ENCODE data around the gene HSPB7.
"Not testable (repeated sequence)": the region's sequence is repeated elsewhere in the genome, so short reads cannot be mapped to it uniquely, and the experiment has no call there.

The HSPB7 gene

DNA sequence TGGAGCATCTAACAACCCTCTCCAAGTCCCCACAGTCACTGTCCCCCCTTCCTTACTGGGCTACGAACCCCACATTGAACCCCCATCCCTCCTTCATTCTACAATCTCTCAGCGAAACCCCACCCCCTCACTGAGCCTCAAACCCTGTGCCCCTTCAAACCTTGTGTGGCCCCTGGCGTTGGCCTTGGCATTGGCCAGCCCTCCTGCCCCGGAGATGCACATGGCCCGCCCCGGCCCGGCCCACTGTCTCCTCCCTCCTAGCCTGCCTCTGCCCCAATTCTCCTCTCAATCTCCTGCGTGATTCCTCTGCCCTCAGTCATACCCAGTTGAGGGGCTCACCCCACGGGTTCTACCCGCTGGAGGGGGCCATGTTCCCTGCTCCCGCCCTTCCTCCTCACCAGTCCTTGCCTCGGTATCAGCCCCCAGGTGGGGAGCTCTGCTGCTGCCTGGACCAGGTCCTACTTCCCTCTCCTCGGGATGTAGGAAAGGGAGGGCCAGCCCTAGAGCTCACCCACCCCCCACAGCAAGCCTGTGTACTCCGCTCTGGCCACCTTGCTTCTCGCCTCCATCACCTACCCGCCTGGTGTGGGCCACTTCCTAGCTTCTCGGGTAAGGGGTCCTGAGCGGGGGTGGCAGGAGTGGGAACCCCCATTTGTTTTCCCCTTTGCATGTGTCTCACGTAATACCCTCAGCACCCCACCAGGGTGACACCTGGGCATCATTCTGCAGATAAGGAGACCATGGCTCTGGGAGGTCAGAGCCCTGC lies 10.6 kb upstream of the HSPB7 start:
- H3K27ac ChIP-seq (ENCODE audit: low read depth, low read length): no peak overlapping the region
- no peak overlapping the region for H3K9ac ChIP-seq (ENCODE audit: low read length)
- no peaks in the 10 kb centered on the region for H4K20me1 ChIP-seq (ENCODE audit: low read depth, low read length)
- H2AFZ ChIP-seq (ENCODE audit: low read depth, low read length, severe bottlenecking): no peak overlapping the region
- no peaks in the 10 kb centered on the region for H3K9me2 ChIP-seq (replicated peaks; ENCODE audit: insufficient read depth, low read length)
- no peaks in the 10 kb centered on the region for H3K36me3 ChIP-seq (ENCODE audit: low read length)
- no peaks in the 10 kb centered on the region for H3K79me2 ChIP-seq (ENCODE audit: insufficient read depth, low read length)
- no peaks in the 10 kb centered on the region for H3F3A ChIP-seq (ENCODE audit: insufficient read depth)
- no peak overlapping the region for H3K4me3 ChIP-seq (ENCODE audit: insufficient read depth, low read length, poor library complexity, severe bottlenecking)
- TF ChIP-seq EZH2phosphoT487 (conservative IDR thresholded peaks at IDR 0.05; ENCODE audit: low read length): no peak
- TF ChIP-seq, protein P1, sequence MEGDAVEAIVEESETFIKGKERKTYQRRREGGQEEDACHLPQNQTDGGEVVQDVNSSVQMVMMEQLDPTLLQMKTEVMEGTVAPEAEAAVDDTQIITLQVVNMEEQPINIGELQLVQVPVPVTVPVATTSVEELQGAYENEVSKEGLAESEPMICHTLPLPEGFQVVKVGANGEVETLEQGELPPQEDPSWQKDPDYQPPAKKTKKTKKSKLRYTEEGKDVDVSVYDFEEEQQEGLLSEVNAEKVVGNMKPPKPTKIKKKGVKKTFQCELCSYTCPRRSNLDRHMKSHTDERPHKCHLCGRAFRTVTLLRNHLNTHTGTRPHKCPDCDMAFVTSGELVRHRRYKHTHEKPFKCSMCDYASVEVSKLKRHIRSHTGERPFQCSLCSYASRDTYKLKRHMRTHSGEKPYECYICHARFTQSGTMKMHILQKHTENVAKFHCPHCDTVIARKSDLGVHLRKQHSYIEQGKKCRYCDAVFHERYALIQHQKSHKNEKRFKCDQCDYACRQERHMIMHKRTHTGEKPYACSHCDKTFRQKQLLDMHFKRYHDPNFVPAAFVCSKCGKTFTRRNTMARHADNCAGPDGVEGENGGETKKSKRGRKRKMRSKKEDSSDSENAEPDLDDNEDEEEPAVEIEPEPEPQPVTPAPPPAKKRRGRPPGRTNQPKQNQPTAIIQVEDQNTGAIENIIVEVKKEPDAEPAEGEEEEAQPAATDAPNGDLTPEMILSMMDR (IDR thresholded peaks at IDR 0.05; ENCODE audit: insufficient read depth, low read length, poor library complexity, severe bottlenecking): no peak
- H3K27me3 ChIP-seq (ENCODE audit: low read length): no peaks in the 10 kb centered on the region
- no peak overlapping the region for H3K4me2 ChIP-seq (ENCODE audit: low read depth, low read length, poor library complexity, severe bottlenecking)
- no peaks in the 10 kb centered on the region for H3K9me3 ChIP-seq (ENCODE audit: insufficient read depth, low read length)

DNA sequence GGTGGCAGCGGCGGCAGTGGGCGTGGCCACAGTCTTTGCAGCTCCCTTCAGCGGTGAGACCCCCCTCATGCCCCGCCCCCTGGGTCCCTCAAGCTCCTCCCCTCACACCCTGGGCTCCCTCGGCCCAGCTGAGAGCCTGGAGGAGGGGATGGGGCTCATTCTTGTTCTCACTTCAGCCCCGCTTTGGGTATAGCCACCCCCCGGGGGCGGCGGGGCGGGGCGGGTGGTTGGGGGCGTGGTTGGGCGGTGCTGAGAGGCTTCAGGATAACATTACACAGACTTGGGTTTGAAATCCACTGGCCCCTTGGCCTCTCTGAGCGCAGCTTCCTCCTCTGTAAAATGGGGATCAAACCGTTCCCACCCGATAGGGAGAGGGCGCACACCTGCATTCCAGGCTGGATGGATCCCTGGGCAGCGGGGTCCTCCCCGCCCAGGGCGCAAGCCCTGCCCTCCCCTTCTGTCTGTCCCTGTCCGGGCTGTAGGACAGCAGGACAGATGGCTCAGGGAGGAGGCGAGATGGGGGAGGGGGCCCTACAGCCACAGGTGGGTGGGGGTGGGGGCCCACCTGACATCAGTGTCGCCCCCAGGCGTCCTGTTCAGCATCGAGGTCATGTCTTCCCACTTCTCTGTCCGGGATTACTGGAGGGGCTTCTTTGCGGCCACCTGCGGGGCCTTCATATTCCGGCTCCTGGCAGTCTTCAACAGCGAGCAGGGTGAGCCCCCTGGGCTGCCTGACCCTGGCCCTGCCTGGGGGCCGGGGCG lies 9.1 kb upstream of the HSPB7 start:
- H3K4me2 ChIP-seq (ENCODE audit: low read depth, low read length, poor library complexity, severe bottlenecking): no peak overlapping the region
- no peaks in the 10 kb centered on the region for H3K9me2 ChIP-seq (replicated peaks; ENCODE audit: insufficient read depth, low read length)
- H3K27me3 ChIP-seq (ENCODE audit: low read length): no peaks in the 10 kb centered on the region
- no peak overlapping the region for H2AFZ ChIP-seq (ENCODE audit: low read depth, low read length, severe bottlenecking)
- H3F3A ChIP-seq (ENCODE audit: insufficient read depth): no peaks in the 10 kb centered on the region
- no peaks in the 10 kb centered on the region for H3K36me3 ChIP-seq (ENCODE audit: low read length)
- H3K79me2 ChIP-seq (ENCODE audit: insufficient read depth, low read length): no peaks in the 10 kb centered on the region
- no peaks in the 10 kb centered on the region for H4K20me1 ChIP-seq (ENCODE audit: low read depth, low read length)
- H3K9ac ChIP-seq (ENCODE audit: low read length): no peak overlapping the region
- no peak overlapping the region for H3K27ac ChIP-seq (ENCODE audit: low read depth, low read length)
- no peaks in the 10 kb centered on the region for H3K9me3 ChIP-seq (ENCODE audit: insufficient read depth, low read length)
- H3K4me3 ChIP-seq (ENCODE audit: insufficient read depth, low read length, poor library complexity, severe bottlenecking): no peak overlapping the region
- TF ChIP-seq EZH2phosphoT487 (conservative IDR thresholded peaks at IDR 0.05; ENCODE audit: low read length): no peak
- TF ChIP-seq, protein P1 (IDR thresholded peaks at IDR 0.05; ENCODE audit: insufficient read depth, low read length, poor library complexity, severe bottlenecking): no peak

DNA sequence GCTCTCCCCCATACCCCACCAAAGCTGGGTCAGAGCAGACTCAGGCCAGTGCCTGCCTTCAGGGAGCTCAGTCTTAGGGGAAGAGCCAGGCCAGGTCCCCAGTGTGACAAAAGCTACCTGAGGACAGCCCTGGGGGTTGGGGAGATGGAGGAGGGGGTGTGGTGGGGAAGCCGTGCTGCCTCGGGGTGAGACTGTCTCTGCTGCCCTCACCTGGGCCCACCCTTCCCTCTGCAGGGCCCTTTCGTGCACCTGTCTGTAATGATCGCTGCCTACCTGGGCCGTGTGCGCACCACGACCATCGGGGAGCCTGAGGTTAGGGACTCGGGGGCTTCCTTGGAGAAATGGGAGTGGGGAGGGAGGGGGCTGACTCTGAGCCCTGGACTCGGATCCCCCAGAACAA lies 8.5 kb upstream of the HSPB7 start:
- H3K9me3 ChIP-seq (ENCODE audit: insufficient read depth, low read length); H3F3A ChIP-seq (ENCODE audit: insufficient read depth); H3K36me3 ChIP-seq (ENCODE audit: low read length); H3K4me3 ChIP-seq (ENCODE audit: insufficient read depth, low read length, poor library complexity, severe bottlenecking); H3K27me3 ChIP-seq (ENCODE audit: low read length); H4K20me1 ChIP-seq (ENCODE audit: low read depth, low read length); H3K27ac ChIP-seq (ENCODE audit: low read depth, low read length); H3K9me2 ChIP-seq (replicated peaks; ENCODE audit: insufficient read depth, low read length); H3K79me2 ChIP-seq (ENCODE audit: insufficient read depth, low read length); H3K4me2 ChIP-seq (ENCODE audit: low read depth, low read length, poor library complexity, severe bottlenecking); H3K9ac ChIP-seq (ENCODE audit: low read length); H2AFZ ChIP-seq (ENCODE audit: low read depth, low read length, severe bottlenecking): not testable (repeated sequence)
